HL-60 (cell line): ENCODE results near the gene KDM3A.

Source experiments
- CTCF ChIP-seq: IDR thresholded peaks from one replicate; pipeline ENCODE4 v1.5.1; 2011; ENCODE audit warnings: low read length, control low read depth, inconsistent platforms; ENCODE audit not compliant: insufficient read depth
- GABPA ChIP-seq: IDR thresholded peaks from 2 replicates; pipeline ENCODE4 v1.6.1; 2012; ENCODE audit warnings: low read depth
- POLR2AphosphoS5 ChIP-seq: IDR thresholded peaks from 2 replicates; pipeline ENCODE4 v1.6.1; 2012; ENCODE audit warnings: low read depth
- REST ChIP-seq: IDR thresholded peaks from 2 replicates; pipeline ENCODE4 v1.6.1; 2012; ENCODE audit warnings: low read depth; ENCODE audit not compliant: insufficient replicate concordance

GRCh38 chr2:86507600-86507999 is 66.4 kb downstream of the KDM3A start:
- TF ChIP-seq CTCF = no peak
- no peak for TF ChIP-seq POLR2AphosphoS5
- no peak for TF ChIP-seq GABPA
- no peak for TF ChIP-seq REST
